Choroid plexus epithelial cell (primary cell): Measurements from ENCODE around the gene SH3BP1.
A peak's percentile ranks its signal among the peaks of the same experiment; 100 is the strongest.

Experiments
- DNase-seq: peaks from one replicate; pipeline ENCODE4 v3.0.0-alpha.2; 2010; ENCODE audit warnings: low read depth
- H3K4me3 ChIP-seq: 2 replicates; pipeline ENCODE4 v1.5.1; 2011; ENCODE audit warnings: low read depth, mild to moderate bottlenecking, control low read depth, low read length, moderate library complexity
- TF ChIP-seq, protein P1 (sequence below): conservative IDR thresholded peaks from 2 replicates; pipeline ENCODE4 v1.5.1; 2011; ENCODE audit warnings: low read depth, mild to moderate bottlenecking, control low read depth, inconsistent platforms, low read length, moderate library complexity

Gene SH3BP1

DNA sequence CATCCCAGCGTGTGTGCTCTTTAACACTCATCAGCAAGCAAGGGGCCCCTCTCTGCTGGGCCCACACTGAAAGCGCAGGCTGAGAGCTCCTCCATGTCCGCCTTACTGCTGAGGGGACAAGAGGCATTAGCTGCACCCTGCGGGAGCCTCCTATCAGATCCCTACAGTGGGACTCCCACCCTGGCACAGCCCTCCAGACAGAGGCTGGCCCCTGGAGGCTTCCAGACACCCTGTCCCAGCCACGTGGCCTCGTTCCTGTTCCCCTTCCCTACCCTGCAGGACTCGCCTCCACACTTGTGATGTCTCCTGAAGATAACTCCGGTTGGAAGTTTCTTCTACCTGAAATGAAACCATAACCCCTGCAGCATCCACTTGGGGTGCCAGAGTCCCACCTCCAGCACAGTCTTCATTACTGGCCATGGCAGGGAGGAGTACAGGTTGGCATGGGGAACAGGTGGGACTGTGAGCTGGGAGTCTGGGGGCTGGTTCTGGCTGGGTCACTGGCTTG, 5.0 kb upstream of the SH3BP1 start:
- TF ChIP-seq, protein P1, sequence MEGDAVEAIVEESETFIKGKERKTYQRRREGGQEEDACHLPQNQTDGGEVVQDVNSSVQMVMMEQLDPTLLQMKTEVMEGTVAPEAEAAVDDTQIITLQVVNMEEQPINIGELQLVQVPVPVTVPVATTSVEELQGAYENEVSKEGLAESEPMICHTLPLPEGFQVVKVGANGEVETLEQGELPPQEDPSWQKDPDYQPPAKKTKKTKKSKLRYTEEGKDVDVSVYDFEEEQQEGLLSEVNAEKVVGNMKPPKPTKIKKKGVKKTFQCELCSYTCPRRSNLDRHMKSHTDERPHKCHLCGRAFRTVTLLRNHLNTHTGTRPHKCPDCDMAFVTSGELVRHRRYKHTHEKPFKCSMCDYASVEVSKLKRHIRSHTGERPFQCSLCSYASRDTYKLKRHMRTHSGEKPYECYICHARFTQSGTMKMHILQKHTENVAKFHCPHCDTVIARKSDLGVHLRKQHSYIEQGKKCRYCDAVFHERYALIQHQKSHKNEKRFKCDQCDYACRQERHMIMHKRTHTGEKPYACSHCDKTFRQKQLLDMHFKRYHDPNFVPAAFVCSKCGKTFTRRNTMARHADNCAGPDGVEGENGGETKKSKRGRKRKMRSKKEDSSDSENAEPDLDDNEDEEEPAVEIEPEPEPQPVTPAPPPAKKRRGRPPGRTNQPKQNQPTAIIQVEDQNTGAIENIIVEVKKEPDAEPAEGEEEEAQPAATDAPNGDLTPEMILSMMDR = peak; percentile 44
- peak overlapping the region; percentile 9 for H3K4me3 ChIP-seq
- no peak for DNase-seq

DNA sequence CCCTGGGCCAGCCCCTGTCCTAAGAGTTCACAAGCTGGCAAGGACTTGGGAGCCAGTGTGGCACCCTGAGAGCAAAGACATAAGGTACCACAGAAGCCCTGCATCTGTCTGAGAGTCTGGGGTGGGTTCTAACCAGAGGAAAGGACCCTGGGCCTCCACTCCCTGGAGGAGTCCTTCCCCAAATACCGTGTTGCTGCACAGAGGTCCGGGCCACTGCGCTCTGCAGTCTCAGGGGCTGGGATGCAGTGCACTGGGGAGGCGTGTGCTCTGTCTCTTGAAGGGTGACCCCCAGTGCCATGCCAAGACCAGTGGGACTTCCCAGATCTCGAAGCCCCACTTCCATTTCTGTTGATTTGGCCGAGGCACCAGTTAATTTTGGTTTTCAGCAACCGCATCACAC, 4.3 kb upstream of the SH3BP1 start:
- no peak overlapping the region for H3K4me3 ChIP-seq
- no peak for DNase-seq
- TF ChIP-seq, protein P1 = no peak

DNA sequence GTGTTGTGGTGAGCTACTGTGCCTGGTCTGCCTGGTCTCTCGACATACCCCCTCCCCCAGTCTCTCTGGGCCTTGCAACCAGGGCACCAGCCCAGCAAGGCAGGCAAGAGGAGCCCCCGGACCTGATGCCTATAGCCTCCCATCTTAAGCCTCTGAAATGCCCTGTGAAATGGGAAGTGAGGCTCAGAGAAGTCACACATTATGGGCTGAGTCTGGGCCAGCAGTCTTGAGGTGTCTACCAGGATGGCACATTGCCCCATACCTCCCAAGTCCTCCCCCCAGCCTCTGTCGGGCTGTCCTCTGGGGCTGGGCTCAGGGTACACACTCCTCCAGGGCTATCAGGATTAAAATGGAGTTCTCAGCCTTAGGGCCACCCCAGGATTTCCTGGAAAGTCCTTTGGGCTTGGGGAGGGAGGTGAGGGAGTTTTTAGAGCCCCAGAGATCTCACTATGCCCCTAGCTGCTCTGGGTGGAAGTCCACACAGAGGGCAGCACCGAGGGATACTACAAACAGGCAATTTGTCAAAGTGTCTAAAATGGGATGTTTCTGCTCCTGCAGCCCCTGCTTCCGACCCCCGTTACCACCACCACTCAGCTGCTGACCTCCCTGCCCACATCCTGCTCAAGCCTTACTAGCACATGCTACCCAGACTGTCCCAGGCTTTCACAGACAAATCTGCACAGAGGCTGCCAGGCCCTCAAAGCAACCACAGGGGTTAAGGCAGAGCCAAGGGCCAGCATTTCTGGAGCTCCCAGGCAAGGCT, 3.1 kb upstream of the SH3BP1 start:
- DNase-seq = peak; percentile 98
- H3K4me3 ChIP-seq = no peak overlapping the region
- TF ChIP-seq, protein P1 = peak; percentile 64

DNA sequence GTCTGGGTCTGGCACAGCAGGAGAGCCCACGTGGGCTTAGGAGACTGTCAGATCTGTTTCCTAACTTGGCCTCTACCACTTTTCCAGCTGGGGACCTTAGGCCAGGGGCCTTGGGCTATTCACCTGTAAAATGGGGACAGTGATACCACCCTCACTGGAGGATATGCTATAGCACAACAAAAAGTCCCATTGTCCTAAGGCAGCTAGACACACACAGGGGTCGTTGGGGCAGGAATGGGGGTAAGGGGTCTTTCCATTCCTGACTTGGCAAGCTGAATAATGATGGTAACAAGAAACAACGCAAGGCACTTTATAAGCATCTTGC, 2.6 kb upstream of the SH3BP1 start:
- no peak overlapping the region for H3K4me3 ChIP-seq
- TF ChIP-seq, protein P1 = no peak
- DNase-seq = no peak

DNA sequence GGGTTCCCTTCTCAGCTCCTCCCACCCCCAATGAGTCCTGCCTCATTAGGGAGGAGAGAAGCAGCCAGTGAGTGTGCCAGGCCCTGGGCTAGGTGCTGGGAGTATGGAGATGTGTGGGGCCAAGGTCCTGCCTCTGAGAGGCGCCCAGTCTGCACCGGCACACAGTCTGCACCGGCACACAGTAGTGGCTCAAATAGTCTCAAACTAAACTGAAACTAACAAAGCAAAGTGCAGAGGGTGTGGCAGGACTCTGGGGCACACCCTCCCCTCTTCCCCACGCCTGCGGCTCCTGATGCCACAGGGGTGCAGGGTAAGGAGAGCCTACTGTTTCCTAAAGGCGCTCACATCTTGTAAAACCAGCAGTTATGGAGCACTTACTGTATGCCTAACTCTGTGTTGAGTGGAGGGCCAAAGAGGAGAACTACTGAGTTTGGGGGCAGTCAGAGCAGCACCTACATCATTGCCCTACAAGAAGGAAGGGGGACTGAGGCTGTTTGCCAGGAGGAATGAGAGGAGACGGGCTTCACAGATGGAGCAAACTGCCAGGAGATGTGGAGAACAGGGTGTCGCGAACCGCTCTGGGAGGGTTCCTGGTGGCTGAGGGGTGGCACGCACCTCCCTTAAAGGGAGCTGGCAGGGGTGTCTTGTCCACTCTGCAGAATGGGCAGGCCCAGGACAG, 939 bp upstream of the SH3BP1 start:
- TF ChIP-seq, protein P1 = no peak
- no peak overlapping the region for H3K4me3 ChIP-seq
- DNase-seq = no peak

DNA sequence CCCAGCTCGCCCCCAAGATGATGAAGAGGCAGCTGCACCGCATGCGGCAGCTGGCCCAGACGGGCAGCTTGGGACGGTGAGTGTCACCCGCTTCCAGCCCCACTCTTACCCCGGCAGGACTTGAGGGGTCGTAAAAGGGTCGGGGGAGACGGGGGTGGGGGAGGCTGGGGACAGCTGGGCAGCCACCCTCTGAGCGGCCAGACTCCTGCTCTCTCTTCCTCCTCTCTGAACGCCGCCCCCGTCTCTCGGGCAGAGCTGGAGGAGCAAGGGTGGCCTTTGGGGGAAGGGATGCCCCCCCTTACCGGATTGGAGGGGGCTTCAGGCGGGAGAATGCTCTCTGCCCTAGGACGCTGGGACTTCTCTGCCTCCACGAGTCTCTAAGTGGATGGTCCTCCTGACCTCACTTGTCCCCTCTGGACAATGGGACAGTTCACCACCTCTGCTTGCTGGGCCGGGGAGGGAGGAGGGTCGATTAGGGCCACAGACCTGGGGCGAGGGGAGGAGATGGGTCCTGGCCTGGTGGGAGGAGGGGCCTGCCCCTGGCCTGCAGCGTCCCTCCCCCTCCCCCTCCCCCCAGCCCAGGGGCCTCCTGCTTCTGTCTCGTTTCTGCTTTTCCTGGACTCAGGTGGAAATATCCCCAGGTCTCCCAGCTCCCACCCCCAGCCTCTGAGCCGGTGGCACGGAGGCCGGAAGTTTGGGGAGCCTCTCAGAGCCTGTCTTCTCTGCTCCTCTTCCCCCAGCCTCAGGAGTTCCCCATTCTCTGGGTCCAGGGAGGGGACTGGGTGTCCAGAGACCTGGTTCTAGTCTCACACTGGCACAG, 512 bp downstream of the SH3BP1 start:
- peak overlapping the region; percentile 76 for H3K4me3 ChIP-seq
- no peak for DNase-seq
- TF ChIP-seq, protein P1 = no peak
